22Rv1 (cell line): ENCODE results near the gene CISD2.

Source experiments
- H3K27ac ChIP-seq: fragments of 450-650 bp; 2 replicates; pipeline ENCODE4 v1.5.1; 2017
- ZFX ChIP-seq: fragments of 450-650 bp; IDR thresholded peaks from 2 replicates; pipeline ENCODE4 v1.6.1; 2017; ENCODE audit warnings: antibody characterized with exemption, borderline replicate concordance
- TF ChIP-seq, protein P1 (sequence below): fragments of 450-650 bp; IDR thresholded peaks from 2 replicates; pipeline ENCODE4 v1.5.1; 2017; ENCODE audit warnings: mild to moderate bottlenecking

The CISD2 gene

GRCh38 chr4:102832667-102833066, 36.1 kb upstream of the CISD2 start:
- no peak for TF ChIP-seq ZFX
- TF ChIP-seq, protein P1, sequence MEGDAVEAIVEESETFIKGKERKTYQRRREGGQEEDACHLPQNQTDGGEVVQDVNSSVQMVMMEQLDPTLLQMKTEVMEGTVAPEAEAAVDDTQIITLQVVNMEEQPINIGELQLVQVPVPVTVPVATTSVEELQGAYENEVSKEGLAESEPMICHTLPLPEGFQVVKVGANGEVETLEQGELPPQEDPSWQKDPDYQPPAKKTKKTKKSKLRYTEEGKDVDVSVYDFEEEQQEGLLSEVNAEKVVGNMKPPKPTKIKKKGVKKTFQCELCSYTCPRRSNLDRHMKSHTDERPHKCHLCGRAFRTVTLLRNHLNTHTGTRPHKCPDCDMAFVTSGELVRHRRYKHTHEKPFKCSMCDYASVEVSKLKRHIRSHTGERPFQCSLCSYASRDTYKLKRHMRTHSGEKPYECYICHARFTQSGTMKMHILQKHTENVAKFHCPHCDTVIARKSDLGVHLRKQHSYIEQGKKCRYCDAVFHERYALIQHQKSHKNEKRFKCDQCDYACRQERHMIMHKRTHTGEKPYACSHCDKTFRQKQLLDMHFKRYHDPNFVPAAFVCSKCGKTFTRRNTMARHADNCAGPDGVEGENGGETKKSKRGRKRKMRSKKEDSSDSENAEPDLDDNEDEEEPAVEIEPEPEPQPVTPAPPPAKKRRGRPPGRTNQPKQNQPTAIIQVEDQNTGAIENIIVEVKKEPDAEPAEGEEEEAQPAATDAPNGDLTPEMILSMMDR: no peak

GRCh38 chr4:102836596-102836995, 32.2 kb upstream of the CISD2 start:
- TF ChIP-seq, protein P1: no peak
- no peak for TF ChIP-seq ZFX
- no peak overlapping the region for H3K27ac ChIP-seq

More at GRCh38 chr4:102832667-102833066, 36.1 kb upstream of the CISD2 start:
- H3K27ac ChIP-seq: no peak overlapping the region

- TF ChIP-seq ZFX: no peak
- TF ChIP-seq, protein P1: no peak
Observed at GRCh38 chr4:102842367-102842766, 26.4 kb upstream of the CISD2 start.

DNA sequence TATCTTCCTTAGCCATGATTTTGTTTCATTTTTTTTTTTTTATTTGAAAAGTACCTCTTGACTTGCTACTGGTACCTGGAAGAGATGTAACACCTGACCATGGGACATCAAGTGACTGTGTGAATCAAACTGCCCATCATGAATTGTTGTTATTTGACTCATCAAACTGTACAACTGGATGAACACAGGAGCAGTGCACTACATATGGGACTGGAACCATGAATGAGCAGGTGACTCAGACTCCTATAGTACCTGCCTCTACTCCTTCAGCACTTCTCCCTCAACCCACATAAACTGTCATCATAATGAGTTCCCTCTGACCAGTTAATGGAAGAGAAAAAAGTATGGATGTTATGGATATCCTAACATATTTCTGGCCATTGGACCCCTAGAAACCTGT, 25.5 kb upstream of the CISD2 start:
- no peak overlapping the region for H3K27ac ChIP-seq
- TF ChIP-seq, protein P1: no peak
- TF ChIP-seq ZFX: no peak

More at GRCh38 chr4:102842367-102842766, 26.4 kb upstream of the CISD2 start:
- no peak overlapping the region for H3K27ac ChIP-seq

DNA sequence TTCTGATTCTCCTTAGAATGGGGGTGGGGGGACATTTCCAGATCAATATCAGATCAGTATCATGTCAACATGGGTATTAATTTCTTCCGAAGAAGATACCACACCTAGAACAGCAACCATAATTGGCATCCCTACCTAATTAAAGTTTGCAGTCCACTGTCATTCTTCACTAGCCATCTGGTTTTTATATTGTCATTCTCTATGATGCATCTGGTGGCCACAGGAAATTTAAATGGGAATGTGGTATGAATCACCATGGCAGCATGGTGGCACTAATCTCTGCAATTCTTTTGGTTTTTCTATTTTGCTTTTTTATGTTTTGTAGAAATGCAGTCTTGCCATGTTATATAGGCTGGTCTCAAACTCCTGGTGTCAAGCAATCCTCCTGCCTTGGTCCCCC, 24.9 kb upstream of the CISD2 start:
- no peak for TF ChIP-seq ZFX
- TF ChIP-seq, protein P1: no peak
- no peak overlapping the region for H3K27ac ChIP-seq

DNA sequence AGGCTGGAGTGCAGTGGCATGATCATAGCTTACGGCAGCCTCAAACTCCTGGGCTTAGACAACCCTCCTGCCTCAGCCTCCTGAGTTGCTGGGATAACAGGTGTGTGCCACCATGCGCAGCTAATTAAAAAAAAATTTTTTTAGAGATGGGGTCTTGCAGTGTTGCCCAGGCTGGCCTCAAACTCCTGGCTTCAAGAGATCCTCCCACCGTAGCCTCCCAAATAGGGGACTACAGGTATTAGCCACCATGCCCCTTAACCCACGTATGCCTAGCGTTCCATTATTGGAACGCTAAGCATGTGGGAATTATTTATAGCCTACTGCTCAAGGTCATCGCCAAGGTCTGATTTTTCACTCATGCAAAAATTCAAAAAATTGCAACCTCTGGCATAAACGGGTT, 21.1 kb upstream of the CISD2 start:
- no peak overlapping the region for H3K27ac ChIP-seq
- TF ChIP-seq, protein P1: no peak
- no peak for TF ChIP-seq ZFX

GRCh38 chr4:102849579-102850104, 19.1 kb upstream of the CISD2 start:
- no peak for TF ChIP-seq ZFX
- TF ChIP-seq, protein P1: no peak
- no peak overlapping the region for H3K27ac ChIP-seq
